ENCODE measurements around the gene TMEM178B. TPM values are rescaled to one million over a fixed set of nuclear protein-coding genes. Genes with fewer than 3 reads are reported as not detected.

Gene TMEM178B
- total and polyA plus RNA-seq, 2 of the 13 experiments (the other 11 are each of a cell fraction or from before 2014, with no cell fraction given): 0.01 to 0.02 TPM

DNA sequence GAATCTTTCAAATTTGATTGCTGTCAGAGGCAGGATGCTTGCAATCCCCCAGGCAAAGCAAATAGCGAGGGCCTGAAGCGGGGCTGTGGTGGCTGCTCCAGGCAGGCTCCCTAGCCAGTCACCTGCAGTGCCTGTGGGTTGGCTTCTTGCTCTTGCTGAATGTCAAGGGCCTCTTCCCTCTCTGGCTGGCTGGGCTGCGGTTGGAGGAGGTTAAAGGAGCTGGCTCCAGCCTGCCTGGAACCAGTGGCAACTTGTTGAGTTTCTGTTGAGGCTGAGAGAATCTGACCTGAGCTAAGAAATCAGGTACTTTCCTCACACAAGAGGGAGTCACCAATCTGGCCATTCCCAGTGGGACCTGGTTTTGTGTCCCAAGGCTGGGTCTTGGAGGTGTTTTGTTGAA is 134.7 kb downstream of the TMEM178B start:
- Histone ChIP-seq H3K79me2 (ENCODE audit: insufficient read depth, low read length) (no peaks in the 10 kb centered on the region), H3K4me2 (ENCODE audit: low read depth, low read length) (no peak overlapping the region), H4K20me1 (ENCODE audit: insufficient read depth, low read length) (no peaks in the 10 kb centered on the region), H3K9me3 (ENCODE audit: low read length) (no peaks in the 10 kb centered on the region), H3K4me3 (replicated peaks in 1 of 3; ENCODE audit: insufficient read depth in 1 of 3, low read depth in 2 of 3, low read length in 3 of 3) (no peak overlapping the region), H3K27ac (ENCODE audit: extremely low read length, insufficient read depth, low read length) (no peak overlapping the region), H3K36me3 (replicated peaks in 1 of 2; ENCODE audit: control insufficient read depth in 1 of 2, insufficient read depth in 2 of 2, low read length in 2 of 2) (no peaks in the 10 kb centered on the region), H2AFZ (ENCODE audit: low read length) (no peak overlapping the region), H3K9ac (ENCODE audit: insufficient read depth, low read depth, low read length) (no peak overlapping the region), H3K4me1 (ENCODE audit: insufficient read depth, low read length) (no peaks in the 10 kb centered on the region), H3K27me3 (ENCODE audit: control insufficient read depth in 1 of 2, insufficient read depth in 2 of 2, low read length in 2 of 2) (peaks cover 2 to 5% of the 10 kb centered on the region in 2 experiments; a peak in 1 of 5 replicates)
- no peak for FAIRE-seq
- WGBS (ENCODE audit: low lambda C conversion rate): 0% methylated on average over 2 of the region's 3 CpGs
- intact Hi-C loops (cut with micrococcal nuclease; ENCODE audit: unreplicated experiment): no loop called here
- TF ChIP-seq, protein P1, sequence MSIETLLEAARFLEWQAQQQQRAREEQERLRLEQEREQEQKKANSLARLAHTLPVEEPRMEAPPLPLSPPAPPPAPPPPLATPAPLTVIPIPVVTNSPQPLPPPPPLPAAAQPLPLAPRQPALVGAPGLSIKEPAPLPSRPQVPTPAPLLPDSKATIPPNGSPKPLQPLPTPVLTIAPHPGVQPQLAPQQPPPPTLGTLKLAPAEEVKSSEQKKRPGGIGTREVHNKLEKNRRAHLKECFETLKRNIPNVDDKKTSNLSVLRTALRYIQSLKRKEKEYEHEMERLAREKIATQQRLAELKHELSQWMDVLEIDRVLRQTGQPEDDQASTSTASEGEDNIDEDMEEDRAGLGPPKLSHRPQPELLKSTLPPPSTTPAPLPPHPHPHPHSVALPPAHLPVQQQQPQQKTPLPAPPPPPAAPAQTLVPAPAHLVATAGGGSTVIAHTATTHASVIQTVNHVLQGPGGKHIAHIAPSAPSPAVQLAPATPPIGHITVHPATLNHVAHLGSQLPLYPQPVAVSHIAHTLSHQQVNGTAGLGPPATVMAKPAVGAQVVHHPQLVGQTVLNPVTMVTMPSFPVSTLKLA (IDR thresholded peaks at IDR 0.05): no peak
- TF ChIP-seq, protein P2, sequence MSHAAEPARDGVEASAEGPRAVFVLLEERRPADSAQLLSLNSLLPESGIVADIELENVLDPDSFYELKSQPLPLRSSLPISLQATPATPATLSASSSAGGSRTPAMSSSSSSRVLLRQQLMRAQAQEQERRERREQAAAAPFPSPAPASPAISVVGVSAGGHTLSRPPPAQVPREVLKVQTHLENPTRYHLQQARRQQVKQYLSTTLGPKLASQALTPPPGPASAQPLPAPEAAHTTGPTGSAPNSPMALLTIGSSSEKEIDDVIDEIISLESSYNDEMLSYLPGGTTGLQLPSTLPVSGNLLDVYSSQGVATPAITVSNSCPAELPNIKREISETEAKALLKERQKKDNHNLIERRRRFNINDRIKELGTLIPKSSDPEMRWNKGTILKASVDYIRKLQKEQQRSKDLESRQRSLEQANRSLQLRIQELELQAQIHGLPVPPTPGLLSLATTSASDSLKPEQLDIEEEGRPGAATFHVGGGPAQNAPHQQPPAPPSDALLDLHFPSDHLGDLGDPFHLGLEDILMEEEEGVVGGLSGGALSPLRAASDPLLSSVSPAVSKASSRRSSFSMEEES (CRISPR knock-in tag; IDR thresholded peaks at IDR 0.05): no peak
- TF ChIP-seq ZBTB38 (CRISPR knock-in tag; IDR thresholded peaks at IDR 0.05) (no peak), ZNF839 (CRISPR knock-in tag; IDR thresholded peaks at IDR 0.05; ENCODE audit: borderline replicate concordance) (no peak), AKAP8 (CRISPR knock-in tag; IDR thresholded peaks at IDR 0.05) (no peak), ZNF333 (CRISPR knock-in tag; IDR thresholded peaks at IDR 0.05; ENCODE audit: borderline replicate concordance) (no peak), ZKSCAN5 (CRISPR knock-in tag; IDR thresholded peaks at IDR 0.05) (no peak), RXRA (CRISPR knock-in tag; IDR thresholded peaks at IDR 0.05) (no peak), HNF4A (CRISPR knock-in tag; IDR thresholded peaks at IDR 0.05) (no peak), ZNF354B (CRISPR knock-in tag; IDR thresholded peaks at IDR 0.05) (no peak), CENPT (CRISPR knock-in tag; IDR thresholded peaks at IDR 0.05; ENCODE audit: low read depth) (no peak), ADNP (CRISPR knock-in tag; IDR thresholded peaks at IDR 0.05) (no peak), REPIN1 (CRISPR knock-in tag; IDR thresholded peaks at IDR 0.05; ENCODE audit: borderline replicate concordance, low read depth) (no peak), KDM2A (CRISPR knock-in tag; IDR thresholded peaks at IDR 0.05; ENCODE audit: borderline replicate concordance, low read depth) (no peak), HOXA7 (CRISPR knock-in tag; IDR thresholded peaks at IDR 0.05) (no peak), ZNF780A (CRISPR knock-in tag; IDR thresholded peaks at IDR 0.05) (no peak), JARID2 (CRISPR knock-in tag; IDR thresholded peaks at IDR 0.05; ENCODE audit: insufficient replicate concordance) (no peak)
- TF ChIP-seq, protein P3, sequence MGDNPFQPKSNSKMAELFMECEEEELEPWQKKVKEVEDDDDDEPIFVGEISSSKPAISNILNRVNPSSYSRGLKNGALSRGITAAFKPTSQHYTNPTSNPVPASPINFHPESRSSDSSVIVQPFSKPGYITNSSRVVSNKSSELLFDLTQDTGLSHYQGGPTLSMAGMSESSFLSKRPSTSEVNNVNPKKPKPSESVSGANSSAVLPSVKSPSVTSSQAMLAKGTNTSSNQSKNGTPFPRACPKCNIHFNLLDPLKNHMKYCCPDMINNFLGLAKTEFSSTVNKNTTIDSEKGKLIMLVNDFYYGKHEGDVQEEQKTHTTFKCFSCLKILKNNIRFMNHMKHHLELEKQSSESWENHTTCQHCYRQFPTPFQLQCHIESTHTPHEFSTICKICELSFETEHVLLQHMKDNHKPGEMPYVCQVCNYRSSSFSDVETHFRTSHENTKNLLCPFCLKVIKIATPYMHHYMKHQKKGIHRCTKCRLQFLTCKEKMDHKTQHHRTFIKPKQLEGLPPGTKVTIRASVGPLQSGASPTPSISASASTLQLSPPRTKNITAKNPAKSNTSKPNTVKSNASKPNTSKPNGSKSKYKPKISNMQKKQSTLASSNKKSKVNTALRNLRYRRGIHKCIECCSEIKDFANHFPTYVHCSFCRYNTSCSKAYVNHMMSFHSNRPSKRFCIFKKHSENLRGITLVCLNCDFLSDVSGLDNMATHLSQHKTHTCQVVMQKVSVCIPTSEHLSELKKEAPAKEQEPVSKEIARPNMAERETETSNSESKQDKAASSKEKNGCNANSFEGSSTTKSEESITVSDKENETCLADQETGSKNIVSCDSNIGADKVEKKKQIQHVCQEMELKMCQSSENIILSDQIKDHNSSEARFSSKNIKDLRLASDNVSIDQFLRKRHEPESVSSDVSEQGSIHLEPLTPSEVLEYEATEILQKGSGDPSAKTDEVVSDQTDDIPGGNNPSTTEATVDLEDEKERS (CRISPR knock-in tag; IDR thresholded peaks at IDR 0.05): no peak
- TF ChIP-seq, protein P4, sequence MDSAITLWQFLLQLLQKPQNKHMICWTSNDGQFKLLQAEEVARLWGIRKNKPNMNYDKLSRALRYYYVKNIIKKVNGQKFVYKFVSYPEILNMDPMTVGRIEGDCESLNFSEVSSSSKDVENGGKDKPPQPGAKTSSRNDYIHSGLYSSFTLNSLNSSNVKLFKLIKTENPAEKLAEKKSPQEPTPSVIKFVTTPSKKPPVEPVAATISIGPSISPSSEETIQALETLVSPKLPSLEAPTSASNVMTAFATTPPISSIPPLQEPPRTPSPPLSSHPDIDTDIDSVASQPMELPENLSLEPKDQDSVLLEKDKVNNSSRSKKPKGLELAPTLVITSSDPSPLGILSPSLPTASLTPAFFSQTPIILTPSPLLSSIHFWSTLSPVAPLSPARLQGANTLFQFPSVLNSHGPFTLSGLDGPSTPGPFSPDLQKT (CRISPR knock-in tag; IDR thresholded peaks at IDR 0.05; ENCODE audit: borderline replicate concordance): no peak
- ChIA-PET POLR2A (no interaction called here), CTCF (ENCODE audit: low intra/inter-chr PET ratio, low total read pairs) (no interaction called here)
- in situ Hi-C loops (cut with HindIII; ENCODE audit: extremely low pct_ligation_motif_present, low pct_unique_long_range_greater_than_20kb): no loop called here
- no peak for ATAC-seq
- no peak for DNase-seq (ENCODE audit: low spot score)
- BruUV-seq (replicated peaks): no TSS peak

All from HepG2 (cell line).